ENCODE data around the gene DHRS1. TPM values are rescaled to one million over a fixed set of nuclear protein-coding genes. Genes with fewer than 3 reads are reported as not detected.

Gene DHRS1
- polyA plus RNA-seq, 1 donor, result 48.9 TPM

- DNase-seq, result no peak
These were observed 33.0 kb downstream of the DHRS1 start for GRCh38 chr14:24266344-24267244.

DNA sequence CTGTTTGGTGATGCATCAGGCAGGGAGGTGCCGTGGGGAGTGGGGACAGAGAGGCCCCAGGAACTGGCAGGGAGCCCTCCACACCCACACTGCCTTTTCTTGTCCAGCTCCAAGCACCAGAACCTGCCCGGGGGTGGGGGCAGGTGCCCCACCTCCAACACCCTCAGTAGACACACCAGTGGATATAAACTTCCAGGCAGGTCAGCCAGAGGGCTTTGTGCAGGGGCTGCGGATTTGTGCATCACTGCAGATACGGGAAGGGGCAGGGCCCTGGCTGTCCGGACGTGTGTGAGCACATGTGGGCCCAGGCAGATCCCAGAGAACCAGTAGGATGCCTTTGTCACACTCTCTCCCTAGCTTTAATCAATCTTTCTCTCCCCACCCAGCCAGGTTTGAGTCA is 35.3 kb downstream of the DHRS1 start:
- no peak for DNase-seq

- DNase-seq, result no peak
These were observed 35.7 kb downstream of the DHRS1 start for GRCh38 chr14:24263848-24264247.

GRCh38 chr14:24262821-24263733 is 36.5 kb downstream of the DHRS1 start, which contains the start of gene TGM1:
TGM1 (minus strand) TSS chr14:24263177; CDS start chr14:24262352, 825 bp downstream.
- DNase-seq, result no peak

GRCh38 chr14:24261969-24262327 is 37.6 kb downstream of the DHRS1 start:
- no peak for DNase-seq

DNA sequence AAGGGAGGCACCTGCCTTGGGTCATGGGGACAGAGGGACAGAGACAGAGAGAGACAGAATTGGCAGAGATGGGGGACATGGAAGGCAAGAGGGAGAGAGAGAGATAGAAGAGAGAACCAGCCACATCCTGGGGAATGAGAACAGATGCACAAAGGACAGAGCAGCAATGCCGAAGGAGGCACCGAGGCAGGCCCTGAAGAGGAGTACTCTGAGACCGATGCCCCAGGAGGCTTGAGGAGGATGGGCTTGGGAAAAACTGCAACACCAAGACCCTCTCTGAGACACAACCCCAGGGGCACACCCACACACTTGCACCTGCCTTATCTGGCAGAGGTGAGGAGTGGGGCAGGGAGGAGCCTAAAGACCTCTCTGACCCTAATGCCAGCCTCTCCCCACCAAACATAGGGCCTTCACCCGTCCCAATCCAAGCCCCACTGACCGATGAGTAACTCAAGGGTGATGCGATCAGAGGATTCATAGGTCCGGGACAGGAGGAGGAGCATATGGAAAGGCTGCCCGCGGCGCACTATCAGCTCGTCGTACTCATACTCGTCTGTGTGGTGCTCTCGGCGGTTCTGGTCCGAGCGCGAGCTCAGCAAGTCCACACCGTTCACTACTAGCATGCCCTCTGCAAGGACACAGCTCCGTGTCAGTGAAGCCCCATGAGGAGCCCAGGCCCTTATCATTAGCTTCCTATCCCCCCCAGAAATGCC is 38.2 kb downstream of the DHRS1 start:
- DNase-seq, result no peak

- no peak for DNase-seq
These were observed 38.8 kb downstream of the DHRS1 start for GRCh38 chr14:24260780-24261157.

GRCh38 chr14:24260026-24260779 is 39.4 kb downstream of the DHRS1 start:
- DNase-seq, result no peak

DNA sequence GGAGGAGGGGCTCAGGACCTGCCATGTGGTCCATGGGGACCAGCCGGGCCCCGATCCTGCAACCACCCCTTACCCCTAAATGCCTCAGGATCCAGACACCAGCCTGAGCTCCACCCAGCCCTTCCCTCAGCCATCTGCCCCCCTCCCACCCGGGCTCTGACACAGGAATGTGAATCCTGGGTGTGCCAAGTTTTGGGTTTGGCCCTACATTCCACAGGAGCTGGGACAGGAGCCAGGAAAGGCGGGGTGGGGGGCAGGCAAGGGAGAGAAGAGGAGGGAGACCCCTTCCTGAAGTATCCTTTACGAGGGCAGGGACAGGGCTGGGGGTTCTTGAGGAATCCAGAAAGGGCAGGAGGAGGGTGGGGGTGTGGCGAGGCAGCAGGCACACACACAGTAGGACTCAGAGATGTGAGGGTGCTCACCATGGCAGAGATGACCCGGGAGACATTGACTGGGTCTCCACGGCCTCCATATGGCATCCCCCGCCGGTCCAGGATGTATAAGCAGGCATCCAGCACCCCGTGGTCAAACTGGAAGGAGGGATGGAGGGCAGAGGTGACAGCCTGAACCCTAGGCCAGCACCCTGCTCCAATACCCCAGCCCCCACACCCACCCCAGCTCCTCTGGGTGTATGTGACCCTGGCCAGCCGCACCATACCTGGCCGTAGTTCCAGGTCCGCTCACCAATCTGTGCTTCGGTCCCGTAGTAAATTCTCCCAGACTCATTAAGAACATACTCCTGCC is 40.1 kb downstream of the DHRS1 start:
- no peak for DNase-seq

DNA sequence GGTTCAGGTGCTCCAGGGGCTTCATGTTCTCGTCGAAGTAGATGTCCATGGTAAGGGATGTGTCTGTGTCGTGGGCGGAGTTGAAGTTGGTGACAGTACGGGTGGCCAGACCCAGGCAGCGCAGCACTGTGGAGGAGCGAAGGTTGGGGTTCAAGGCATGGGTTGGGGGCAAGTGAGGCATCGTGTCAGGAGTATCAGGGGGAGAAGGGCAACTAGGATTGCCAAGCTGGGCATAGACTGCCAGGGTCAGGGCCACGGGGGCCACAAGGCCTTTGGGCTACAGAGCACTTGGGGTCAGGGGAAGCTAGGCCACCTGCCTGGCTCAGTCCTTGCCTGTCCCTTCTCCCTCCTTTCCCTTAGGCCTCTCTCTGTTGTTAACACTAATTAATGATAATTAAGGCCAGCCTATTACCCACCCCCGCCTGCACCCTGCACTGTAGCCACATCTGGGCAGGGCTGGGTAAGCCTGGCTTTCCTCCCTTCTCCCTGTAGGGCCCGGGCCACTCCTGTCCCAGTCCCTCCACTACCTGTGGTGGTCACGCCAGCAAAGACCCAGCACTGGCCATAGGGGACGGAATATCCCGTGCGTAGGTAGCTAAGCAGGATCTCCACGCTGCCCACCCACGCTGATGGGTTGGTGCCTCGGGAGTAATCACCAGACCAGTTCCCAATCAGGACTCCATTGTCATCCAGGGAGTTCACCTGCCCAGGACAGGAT is 40.9 kb downstream of the DHRS1 start:
- DNase-seq, result no peak

- DNase-seq, result no peak
These were observed 41.5 kb downstream of the DHRS1 start for GRCh38 chr14:24258119-24258518.

- no peak for DNase-seq
These were observed 42.6 kb downstream of the DHRS1 start for GRCh38 chr14:24256960-24257359.

DNA sequence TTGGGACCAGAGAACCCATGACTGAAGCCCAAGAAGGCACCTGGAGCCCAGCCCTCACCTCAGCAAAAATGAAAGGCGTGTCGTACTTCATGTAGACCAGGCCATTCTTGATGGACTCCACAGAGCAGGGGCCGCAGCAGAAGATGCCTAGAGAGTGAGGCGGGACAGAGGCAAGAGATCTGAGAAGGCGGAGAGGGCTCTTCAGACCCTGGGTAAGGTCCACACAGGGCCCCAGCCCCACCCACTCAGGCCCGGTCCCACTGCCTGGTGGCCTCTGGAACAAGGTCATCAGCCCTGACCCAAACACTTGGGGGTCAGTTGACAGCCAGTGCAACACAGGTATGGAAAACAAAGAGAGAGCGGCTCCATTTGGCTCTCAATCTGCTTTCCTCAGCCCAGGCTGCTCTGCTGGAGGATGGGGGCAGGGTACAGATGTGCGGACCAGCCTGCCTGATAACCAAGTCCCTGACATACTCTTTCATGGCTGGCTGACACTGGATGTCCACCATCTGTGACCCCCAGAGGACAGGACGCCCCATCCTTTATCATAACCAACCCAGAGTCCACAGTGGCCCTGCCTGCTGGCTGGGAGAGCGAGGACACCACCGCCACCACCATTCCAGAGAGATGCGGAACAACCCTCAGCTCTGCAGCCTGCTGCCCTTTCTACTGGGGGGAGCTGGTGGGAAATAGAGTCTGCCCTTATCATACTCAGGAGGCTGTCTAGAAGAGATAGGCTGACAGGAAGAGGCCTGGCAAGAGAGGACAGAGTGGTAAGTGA is 43.5 kb downstream of the DHRS1 start:
- DNase-seq, result no peak

DNA sequence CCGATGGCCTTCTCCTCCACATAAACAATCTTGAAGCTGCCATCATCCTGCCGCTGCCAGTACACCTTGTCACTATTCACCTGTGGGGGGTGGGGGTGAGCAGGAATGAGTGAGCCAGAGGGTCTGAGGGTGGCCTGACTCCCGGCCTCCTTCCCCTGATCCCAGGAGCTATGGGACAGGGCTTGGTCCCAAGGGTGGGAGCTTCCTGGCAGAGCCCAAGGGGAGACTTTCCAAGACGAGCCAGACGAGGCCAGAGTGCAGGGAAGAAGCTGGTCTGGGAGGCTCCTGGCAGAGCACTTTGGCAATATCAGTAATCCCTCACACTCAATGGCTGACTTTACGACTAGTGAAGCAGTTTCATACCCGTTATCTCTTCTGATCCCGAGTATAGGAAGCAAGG is 44.1 kb downstream of the DHRS1 start:
- DNase-seq, result no peak

- DNase-seq, result no peak
These were observed 44.8 kb downstream of the DHRS1 start for GRCh38 chr14:24254630-24255392.

DNA sequence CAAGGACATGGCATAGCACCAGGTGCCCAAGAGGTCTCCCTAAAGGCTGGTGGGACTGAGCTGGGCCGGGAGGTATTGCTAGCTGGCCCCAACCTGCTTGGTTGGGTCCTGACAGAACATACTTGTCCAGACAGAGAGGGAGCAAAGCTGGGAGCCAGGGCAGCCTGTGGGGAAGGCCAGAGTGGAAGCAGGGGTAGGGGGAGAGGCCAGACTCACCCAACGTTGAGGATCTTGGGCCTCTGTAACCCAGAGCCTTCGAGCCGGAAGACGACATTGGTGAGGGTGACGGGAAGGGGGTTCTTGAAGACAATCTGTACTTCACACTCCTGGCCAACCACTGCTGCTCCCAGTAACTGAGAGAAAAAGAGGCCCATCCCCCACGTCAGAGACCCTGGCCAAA is 45.6 kb downstream of the DHRS1 start:
- DNase-seq, result no peak

GRCh38 chr14:24252289-24253124 is 47.1 kb downstream of the DHRS1 start:
- no peak for DNase-seq

GRCh38 chr14:24251880-24252288 is 47.7 kb downstream of the DHRS1 start:
- no peak for DNase-seq
